ENCODE data around the gene RXFP1. TPM values are rescaled to one million over a fixed set of nuclear protein-coding genes. Genes with fewer than 3 reads are reported as not detected.

Gene RXFP1
- polyA plus RNA-seq, 3 donors = 0.18 to 0.21 TPM; not detected in 1

DNA sequence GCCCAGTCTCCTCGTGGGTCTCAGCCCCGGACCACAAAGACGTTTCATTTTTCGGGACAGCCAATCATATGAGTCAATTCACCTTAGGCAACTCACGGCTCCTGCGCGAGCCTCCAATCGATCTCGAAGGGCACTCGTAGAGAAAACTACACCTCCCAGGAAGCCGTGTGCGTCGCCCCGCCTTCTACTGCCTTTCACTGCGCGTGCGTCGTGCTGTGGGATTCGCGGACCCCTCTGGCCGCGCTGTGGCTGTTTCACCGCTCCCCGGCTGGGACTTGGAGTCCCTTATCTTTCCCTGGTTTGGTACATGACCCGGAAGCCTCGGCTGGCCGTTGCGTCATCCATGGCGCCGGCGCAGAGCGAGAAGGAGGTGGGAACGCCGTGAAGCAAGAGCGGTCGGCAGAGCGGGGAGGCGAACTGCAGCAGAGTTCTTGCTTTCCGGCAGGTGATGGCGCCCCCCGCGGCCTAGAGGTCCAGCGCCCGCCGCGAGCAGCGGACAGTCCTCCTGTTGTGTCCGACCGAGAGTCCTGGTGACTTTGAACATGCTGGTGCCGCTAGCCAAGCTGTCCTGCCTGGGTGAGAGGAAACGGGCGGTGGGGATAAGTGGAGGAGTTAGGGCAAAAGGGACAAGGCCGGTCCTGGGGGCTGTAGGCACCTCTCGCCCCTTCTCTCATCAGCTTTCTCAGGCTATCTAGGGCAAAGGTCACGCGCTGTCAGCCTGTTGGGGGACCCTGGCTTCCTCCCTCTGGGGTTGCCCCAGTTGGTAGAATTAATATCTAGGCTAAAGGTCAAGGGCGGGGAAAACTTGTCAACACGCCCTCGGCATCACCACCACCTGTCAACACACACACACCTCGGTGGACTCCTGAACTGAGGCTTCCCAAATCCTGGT, 150.5 kb downstream of the RXFP1 start, which contains the start of gene ETFDH:
Gene ETFDH, plus strand, starts transcription at position 382 of the 892 bp plus-strand sequence. Its CDS starts 161 bp downstream, at position 543.
- DNase-seq = peak; percentile 99

DNA sequence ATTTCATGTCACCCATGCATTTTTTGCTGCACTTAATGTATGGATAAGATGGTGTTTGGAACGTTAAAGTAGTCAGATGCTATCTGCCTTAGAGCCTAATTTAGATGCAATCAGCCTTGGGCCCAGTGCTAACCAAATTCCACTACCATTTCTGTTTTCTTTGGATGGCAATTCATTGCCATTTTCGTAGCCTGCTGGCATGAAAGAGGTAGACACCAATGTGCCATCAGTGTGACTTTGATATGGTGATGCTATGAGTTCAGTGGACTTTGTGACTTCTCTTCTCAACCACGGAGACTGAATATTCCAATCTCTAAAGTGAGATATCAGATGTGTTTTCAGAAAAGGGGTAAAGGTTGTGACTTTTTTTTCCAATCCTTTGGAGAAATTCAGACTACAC, 152.0 kb downstream of the RXFP1 start:
- no peak for DNase-seq

DNA sequence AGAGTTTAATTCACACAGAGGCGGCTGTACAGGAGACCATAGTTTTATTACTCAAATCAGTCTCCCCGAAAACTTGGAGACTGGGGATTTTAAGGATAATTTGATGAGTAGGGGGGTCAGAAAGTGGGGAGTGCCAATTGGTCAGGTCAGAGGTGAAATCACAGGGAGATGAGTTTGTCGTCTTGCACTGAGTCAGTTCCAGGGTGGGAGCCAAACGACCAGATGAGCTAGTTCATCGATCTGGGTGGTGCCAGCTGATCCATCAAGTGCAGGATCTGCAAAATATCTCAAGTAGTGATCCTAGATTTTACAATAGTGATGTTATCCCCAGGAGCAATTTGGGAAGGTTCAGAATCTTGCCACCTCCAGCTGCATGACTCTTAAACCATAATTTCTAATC, 154.4 kb downstream of the RXFP1 start:
- no peak for DNase-seq

DNA sequence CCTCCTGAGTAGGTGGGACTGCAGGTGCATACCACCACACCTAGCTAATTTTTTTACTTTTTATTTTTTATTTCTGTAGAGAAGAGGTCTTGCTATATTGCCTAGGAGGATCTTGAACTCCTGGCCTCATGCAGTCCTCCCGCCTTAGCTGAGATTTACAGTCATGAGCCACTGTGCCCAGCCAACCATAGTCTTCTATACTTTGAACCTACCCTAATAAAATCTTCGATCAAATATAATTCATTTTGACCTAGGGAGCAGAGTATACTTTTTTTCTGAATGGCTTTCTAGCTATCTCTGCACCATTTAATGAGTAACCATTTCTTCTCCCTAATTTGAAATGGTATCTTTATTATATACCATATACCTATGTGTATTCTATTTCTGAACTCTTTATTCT, 157.1 kb downstream of the RXFP1 start:
- DNase-seq = no peak

DNA sequence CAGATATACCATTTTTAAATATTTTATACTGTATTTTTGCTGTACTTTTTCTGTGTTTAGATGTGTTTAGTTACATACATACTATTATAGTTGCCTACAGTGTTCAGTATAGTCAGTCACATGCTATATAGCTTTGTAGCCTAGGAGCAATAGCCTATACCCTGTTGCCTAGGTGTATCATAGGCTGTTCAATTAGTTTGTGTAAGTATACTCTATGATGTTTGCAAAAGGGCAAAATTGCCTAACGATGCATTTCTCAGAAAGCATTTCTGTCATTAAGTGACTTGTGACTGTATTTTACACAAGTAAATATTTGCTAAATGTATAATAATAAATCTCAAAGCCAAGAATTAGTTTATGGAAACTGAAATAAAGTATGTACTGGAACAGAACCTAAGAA, 159.9 kb downstream of the RXFP1 start:
- DNase-seq = no peak

DNA sequence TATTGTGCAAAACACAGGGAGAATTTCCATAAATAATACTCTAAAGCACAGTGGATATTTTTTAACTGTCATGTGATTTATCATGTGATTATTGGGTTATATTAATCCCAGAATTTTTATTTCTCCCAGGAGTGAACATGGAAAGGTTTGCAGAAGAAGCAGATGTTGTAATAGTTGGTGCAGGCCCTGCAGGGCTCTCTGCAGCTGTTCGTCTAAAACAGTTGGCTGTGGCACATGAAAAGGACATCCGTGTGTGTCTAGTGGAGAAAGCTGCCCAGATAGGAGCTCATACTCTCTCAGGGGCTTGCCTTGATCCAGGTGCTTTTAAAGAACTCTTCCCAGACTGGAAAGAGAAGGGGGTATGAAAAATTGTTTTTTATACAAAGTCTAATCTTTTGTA, 160.4 kb downstream of the RXFP1 start:
- DNase-seq = no peak

DNA sequence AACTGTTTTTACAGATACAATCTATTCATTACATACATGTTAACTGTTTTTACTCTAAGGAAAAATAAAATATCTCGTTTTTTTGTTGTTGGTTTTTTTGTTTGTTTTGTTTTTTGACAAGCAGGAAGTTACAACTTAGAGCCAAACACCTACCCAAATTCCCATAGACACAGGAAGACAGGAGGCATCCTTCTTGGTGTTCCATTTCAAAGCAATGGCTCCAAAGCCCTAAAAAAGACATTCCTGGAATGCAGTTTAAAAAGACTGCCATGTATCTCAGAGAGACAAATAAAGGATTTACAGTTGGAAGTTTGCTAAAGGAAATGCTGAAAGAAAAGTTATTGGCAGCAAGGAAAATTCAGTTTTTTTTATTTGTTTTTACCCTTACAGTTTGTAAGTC, 167.1 kb downstream of the RXFP1 start:
- DNase-seq = no peak

Other genes starting within 250 kb of the RXFP1 start
- 10 to 100 TPM; 17.5 to 18.3 (median 17.8) TPM for gene C4orf46, start 150.0 kb downstream of the RXFP1 start, polyA plus RNA-seq (ENCODE audit: insufficient read length in 3 of 3)
- 10 to 100 TPM; 26.6 to 34.4 (median 34.0) TPM for gene ETFDH, start 150.4 kb downstream of the RXFP1 start, polyA plus RNA-seq (ENCODE audit: insufficient read length in 3 of 3)
- gene PPID, start 201.5 kb downstream of the RXFP1 start, polyA plus RNA-seq (ENCODE audit: insufficient read length in 3 of 3) = 10 to 100 TPM; 59.6 to 75.0 (median 66.8) TPM
- 10 to 100 TPM; 42.8 to 43.6 (median 43.0) TPM for gene FNIP2, start 247.1 kb downstream of the RXFP1 start, polyA plus RNA-seq (ENCODE audit: insufficient read length in 3 of 3)

Measured in renal pelvis (tissue), 4 donors.